Activated CD8-positive, alpha-beta T cell treated with anti-CD3 and anti-CD28 coated beads for 36 hours (primary cell): Measurements from ENCODE around the gene C1orf52. TPM values are rescaled to one million over a fixed set of nuclear protein-coding genes. Genes with fewer than 3 reads are reported as not detected.

Source experiments
- ATAC-seq: fragments of 200-7000 bp; cut with Tn5 transposase; one replicate; pipeline ENCODE4 v1.10.0; 2021; ENCODE audit warnings: mild to moderate bottlenecking, moderate library complexity
- CTCF ChIA-PET: fragments of 350-600 bp; sonication (Branson Sonifier 250); formaldehyde crosslinking; loops from one replicate; lab custom pipeline; 2021; ENCODE audit warnings: antibody characterized with exemption; lab: Charles Lee
- POLR2A ChIA-PET: fragments of 350-600 bp; sonication (Branson Sonifier 250); formaldehyde crosslinking; loops from one replicate; lab custom pipeline; 2021; ENCODE audit warnings: antibody characterized with exemption; lab: Charles Lee
- DNase-seq: peaks from one replicate; pipeline ENCODE4 v3.0.0-alpha.2; 2020
- H3K27ac Mint-ChIP-seq: one replicate; pipeline ENCODE4 v1.8.0; 2021; ENCODE audit warnings: mild to moderate bottlenecking, mixed read lengths
- H3K27me3 Mint-ChIP-seq: one replicate; pipeline ENCODE4 v1.8.0; 2021; ENCODE audit warnings: mixed read lengths
- H3K36me3 Mint-ChIP-seq: one replicate; pipeline ENCODE4 v1.8.0; 2021; ENCODE audit warnings: low read depth, mixed read lengths
- H3K4me1 Mint-ChIP-seq: one replicate; pipeline ENCODE4 v1.8.0; 2021; ENCODE audit warnings: low read depth, mixed read lengths
- H3K4me3 Mint-ChIP-seq: one replicate; pipeline ENCODE4 v1.8.0; 2021; ENCODE audit warnings: mild to moderate bottlenecking, moderate library complexity, mixed read lengths
- H3K9me3 Mint-ChIP-seq: one replicate; pipeline ENCODE4 v1.8.0; 2021; ENCODE audit warnings: mixed read lengths
- CTCF ChIP-seq: fragments of 200-600 bp; IDR thresholded peaks from one replicate; pipeline ENCODE4 v1.8.0; 2022; ENCODE audit warnings: antibody characterized with exemption, mild to moderate bottlenecking
- intact Hi-C: fragments of 100-400 bp; cut with micrococcal nuclease; formaldehyde crosslinking; loops from one replicate; pipeline ENCODE4 v1.10.0; 2022
- total RNA-seq, 2 experiments: library from RNA; stranded (reverse); gene quantifications; one replicate each; pipeline ENCODE4 v1.2.3, GENCODE V29; 2021

C1orf52 gene
- total RNA-seq, 2 experiments from 2014 or later, result 26.8 to 35.7 TPM

- Mint-ChIP-seq H3K9me3 (no peaks in the 10 kb centered on the region), H3K4me3 (peak within 1 kb of the TSS; percentile 92), H3K27ac (peak within 1 kb of the TSS; percentile 91), H3K27me3 (no peaks in the 10 kb centered on the region), H3K36me3 (peaks cover 4% of the 10 kb centered on the region), H3K4me1 (peaks cover 24% of the 10 kb centered on the region)
- ATAC-seq (peak; percentile 82), DNase-seq (peak; percentile 73)
- CTCF ChIA-PET, result interaction anchor here (0.8 to 2.9 kb wide), 6 partner anchors 23 to 256 kb away, joined by 3 to 11 read pairs (median 4); partner anchors contain the start of gene C1orf52
- intact Hi-C loops, result no loop called here
- POLR2A ChIA-PET, result interaction anchor here (1.2 to 2.4 kb wide), 6 partner anchors 10 to 181 kb away, joined by 3 to 7 read pairs (median 4); partner anchors contain the start of genes BCL10, C1orf52 and MCOLN3
- TF ChIP-seq CTCF, result no peak
Observed at GRCh38 chr1:85200463-85201339, 58.8 kb downstream of the C1orf52 start, which contains the start of gene SYDE2. TSS of gene SYDE2 (minus strand) at chr1:85201016. CDS start at chr1:85200996, 20 bp downstream.

Other genes with a start within 250 kb of the C1orf52 start
- gene MCOLN3, start 211.2 kb downstream of the C1orf52 start, total RNA-seq, result under 1 TPM; 0.25 to 0.29 TPM
- 1 to 10 TPM; 4.8 to 5.2 TPM for gene SYDE2, start 58.6 kb downstream of the C1orf52 start, total RNA-seq
- gene BCL10, start 17.0 kb upstream of the C1orf52 start, total RNA-seq, result 10 to 100 TPM; 30.6 to 32.3 TPM
- gene DDAH1, start 205.5 kb upstream of the C1orf52 start, total RNA-seq, result under 1 TPM; 0.07 to 0.09 TPM